ENCODE measurements around the gene CNTNAP2. TPM values are rescaled to one million over a fixed set of nuclear protein-coding genes. Genes with fewer than 3 reads are reported as not detected.

The CNTNAP2 gene
- total and polyA plus RNA-seq, 9 of the 15 experiments (the other 6 are each of a cell fraction or from before 2014, with no cell fraction given) = 0.04 to 0.62 (median 0.09) TPM; not detected in 4

DNA sequence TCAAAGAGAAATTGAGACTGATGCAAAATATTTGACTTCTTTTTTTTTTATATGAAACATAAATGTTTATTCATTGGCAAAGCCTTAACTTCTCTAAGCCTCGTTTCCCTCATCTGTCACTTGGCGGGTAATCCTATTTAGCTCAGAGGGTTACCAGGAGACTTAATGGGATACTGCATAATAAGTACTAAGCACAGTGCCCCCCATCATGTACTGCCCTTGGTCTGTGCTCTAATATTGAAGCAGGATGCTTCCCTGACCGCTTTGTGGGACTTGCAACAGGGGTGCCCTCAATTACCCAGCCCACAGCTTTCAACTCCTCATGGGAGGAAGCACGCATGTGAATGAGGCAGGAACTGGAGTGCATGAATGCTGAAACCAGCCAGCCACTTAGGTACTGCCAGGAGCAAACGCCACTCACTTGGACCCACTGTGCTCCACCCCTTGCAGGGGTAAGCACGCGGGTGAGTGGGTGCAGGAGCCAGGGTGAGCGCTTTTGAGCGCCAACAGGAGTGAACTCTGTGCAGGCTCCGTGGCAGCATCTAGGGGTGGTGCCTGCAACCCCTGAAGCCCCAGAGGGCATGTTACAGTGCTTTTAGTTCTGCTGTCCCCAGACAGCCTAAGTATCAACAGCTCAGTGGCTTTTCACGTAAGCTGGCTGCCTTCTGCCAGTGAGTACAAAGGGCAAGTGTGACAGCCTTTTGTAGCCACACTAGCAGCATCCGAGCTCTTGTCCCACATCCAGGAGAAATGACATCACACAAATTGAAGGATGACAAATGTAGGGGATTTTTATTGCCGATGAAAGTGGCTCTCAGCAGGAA, 2264.2 kb downstream of the CNTNAP2 start:
- DNase-seq (ENCODE audit: extremely low read depth in 1 of 4, low spot score in 3 of 4) (no peak), ATAC-seq (no peak), FAIRE-seq (no peak)
- in situ Hi-C loops (cut with MboI) (no loop called here), intact Hi-C loops (cut with micrococcal nuclease) (no loop called here)
- Histone ChIP-seq H3K9me1 (ENCODE audit: control insufficient read depth, insufficient read depth, low read length) (no peaks in the 10 kb centered on the region), H3K79me2 (ENCODE audit: control insufficient read depth, insufficient read depth, low read length) (no peaks in the 10 kb centered on the region), H3K4me3 (no peak overlapping the region), H3K4me2 (ENCODE audit: insufficient read depth, low read length) (no peak overlapping the region), H2AFZ (ENCODE audit: low read depth, low read length) (no peak overlapping the region), H3K9me3 (replicated peaks; ENCODE audit: control insufficient read depth, insufficient read depth, low read depth, low read length) (no peaks in the 10 kb centered on the region), H3K36me3 (ENCODE audit: control insufficient read depth, insufficient read depth, low read length) (no peaks in the 10 kb centered on the region), H3K27me3 (ENCODE audit: control insufficient read depth in 2 of 2, insufficient read depth in 2 of 2, low read length in 2 of 2) (peaks cover 21 to 30% of the 10 kb centered on the region in 2 experiments), H3K9ac (ENCODE audit: insufficient read depth in 1 of 2, low read depth in 2 of 2, low read length in 2 of 2) (no peak overlapping the region), H3K27ac (ENCODE audit: extremely low read depth, low read depth, low read length) (no peak overlapping the region), H4K20me1 (replicated peaks; ENCODE audit: control insufficient read depth, insufficient read depth, low read length) (no peaks in the 10 kb centered on the region), H3K4me1 (replicated peaks in 1 of 2; ENCODE audit: control insufficient read depth in 2 of 2, insufficient read depth in 2 of 2, low read length in 2 of 2) (0 out of 5 replicates have a peak, but pooled peaks cover 0 to 2% of the 10 kb centered on the region in 2 experiments)
- under 1% methylated on average over 13 of the region's 13 CpGs for WGBS (ENCODE audit: insufficient coverage, low coverage, missing lambda C conversion rate)
- ChIA-PET CTCF (ENCODE audit: low intra/inter-chr PET ratio) (no interaction called here), POLR2A (interaction anchor here (1.0 kb wide), 1 partner anchor 11 kb away, joined by 3 read pairs; no protein-coding TSS in a partner anchor)
- no TSS peak for BruUV-seq (replicated peaks)
- no peak for TF ChIP-seq NCOA1 (IDR thresholded peaks at IDR 0.05; ENCODE audit: low read depth)
- no peak for TF ChIP-seq ZNF239 (CRISPR knock-in tag; IDR thresholded peaks at IDR 0.05)
- TF ChIP-seq ZNF408 (CRISPR knock-in tag; IDR thresholded peaks at IDR 0.05; ENCODE audit: low read depth) = no peak
- no peak for TF ChIP-seq CEBPB (tag; IDR thresholded peaks at IDR 0.05)
- TF ChIP-seq CEBPG (CRISPR knock-in tag; IDR thresholded peaks at IDR 0.05) = no peak
- TF ChIP-seq CEBPG (tag; conservative IDR thresholded peaks at IDR 0.05 in 1 of 2, IDR thresholded peaks at IDR 0.05 in 1 of 2) = no peak
- TF ChIP-seq CTBP1 (IDR thresholded peaks at IDR 0.05; ENCODE audit: borderline replicate concordance) = no peak
- no peak for TF ChIP-seq CBFB (CRISPR knock-in tag; IDR thresholded peaks at IDR 0.05)
- TF ChIP-seq ZFPM2 (CRISPR knock-in tag; IDR thresholded peaks at IDR 0.05) = no peak
- no peak for TF ChIP-seq DACH1 (IDR thresholded peaks at IDR 0.05; ENCODE audit: partially characterized antibody)
- no peak for TF ChIP-seq JUND (IDR thresholded peaks at IDR 0.05; ENCODE audit: borderline replicate concordance, low read depth, low read length)
- no peak for TF ChIP-seq JUND (tag; IDR thresholded peaks at IDR 0.05; ENCODE audit: borderline replicate concordance, low read depth, low read length)
- TF ChIP-seq, protein P1, sequence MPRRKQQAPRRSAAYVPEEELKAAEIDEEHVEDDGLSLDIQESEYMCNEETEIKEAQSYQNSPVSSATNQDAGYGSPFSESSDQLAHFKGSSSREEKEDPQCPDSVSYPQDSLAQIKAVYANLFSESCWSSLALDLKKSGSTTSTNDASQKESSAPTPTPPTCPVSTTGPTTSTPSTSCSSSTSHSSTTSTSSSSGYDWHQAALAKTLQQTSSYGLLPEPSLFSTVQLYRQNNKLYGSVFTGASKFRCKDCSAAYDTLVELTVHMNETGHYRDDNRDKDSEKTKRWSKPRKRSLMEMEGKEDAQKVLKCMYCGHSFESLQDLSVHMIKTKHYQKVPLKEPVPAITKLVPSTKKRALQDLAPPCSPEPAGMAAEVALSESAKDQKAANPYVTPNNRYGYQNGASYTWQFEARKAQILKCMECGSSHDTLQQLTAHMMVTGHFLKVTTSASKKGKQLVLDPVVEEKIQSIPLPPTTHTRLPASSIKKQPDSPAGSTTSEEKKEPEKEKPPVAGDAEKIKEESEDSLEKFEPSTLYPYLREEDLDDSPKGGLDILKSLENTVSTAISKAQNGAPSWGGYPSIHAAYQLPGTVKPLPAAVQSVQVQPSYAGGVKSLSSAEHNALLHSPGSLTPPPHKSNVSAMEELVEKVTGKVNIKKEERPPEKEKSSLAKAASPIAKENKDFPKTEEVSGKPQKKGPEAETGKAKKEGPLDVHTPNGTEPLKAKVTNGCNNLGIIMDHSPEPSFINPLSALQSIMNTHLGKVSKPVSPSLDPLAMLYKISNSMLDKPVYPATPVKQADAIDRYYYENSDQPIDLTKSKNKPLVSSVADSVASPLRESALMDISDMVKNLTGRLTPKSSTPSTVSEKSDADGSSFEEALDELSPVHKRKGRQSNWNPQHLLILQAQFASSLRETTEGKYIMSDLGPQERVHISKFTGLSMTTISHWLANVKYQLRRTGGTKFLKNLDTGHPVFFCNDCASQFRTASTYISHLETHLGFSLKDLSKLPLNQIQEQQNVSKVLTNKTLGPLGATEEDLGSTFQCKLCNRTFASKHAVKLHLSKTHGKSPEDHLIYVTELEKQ (CRISPR knock-in tag; IDR thresholded peaks at IDR 0.05) = no peak
